GM21528 (cell line): ENCODE measurements around the gene SPIRE2.

Source experiments
- ATAC-seq: cut with Tn5 transposase; IDR thresholded peaks from one replicate; pipeline ENCODE4 v1.9.1; 2021; ENCODE audit warnings: mild to moderate bottlenecking, moderate library complexity; ENCODE audit not compliant: unreplicated experiment, low FRiP score

Gene SPIRE2

GRCh38 chr16:89893642-89894548, 65.6 kb downstream of the SPIRE2 start:
- no peak for ATAC-seq

- ATAC-seq, result no peak
Observed at GRCh38 chr16:89895482-89896250, 67.4 kb downstream of the SPIRE2 start.

- no peak for ATAC-seq
Observed at GRCh38 chr16:89897204-89897603, 68.9 kb downstream of the SPIRE2 start.

GRCh38 chr16:89898201-89898967, 70.1 kb downstream of the SPIRE2 start:
- ATAC-seq, result no peak

- ATAC-seq, result no peak
Observed at GRCh38 chr16:89899879-89900481, 71.7 kb downstream of the SPIRE2 start.

GRCh38 chr16:89900885-89901284, 72.6 kb downstream of the SPIRE2 start:
- ATAC-seq, result no peak

- ATAC-seq, result no peak
Observed at GRCh38 chr16:89902980-89903379, 74.7 kb downstream of the SPIRE2 start.

- ATAC-seq, result no peak
Observed at GRCh38 chr16:89903908-89904515, 75.7 kb downstream of the SPIRE2 start.

GRCh38 chr16:89904606-89905510, 76.6 kb downstream of the SPIRE2 start:
- no peak for ATAC-seq

GRCh38 chr16:89905511-89906139, 77.3 kb downstream of the SPIRE2 start:
- no peak for ATAC-seq

GRCh38 chr16:89906140-89907025, 78.1 kb downstream of the SPIRE2 start:
- no peak for ATAC-seq

- ATAC-seq, result no peak
Observed at GRCh38 chr16:89907055-89907814, 79.0 kb downstream of the SPIRE2 start.

GRCh38 chr16:89908236-89908635, 80.0 kb downstream of the SPIRE2 start:
- ATAC-seq, result no peak

- ATAC-seq, result no peak
Observed at GRCh38 chr16:89909777-89910716, 81.8 kb downstream of the SPIRE2 start.

- no peak for ATAC-seq
Observed at GRCh38 chr16:89910717-89911354, 82.6 kb downstream of the SPIRE2 start.
